ENCODE data around the gene LRRC7.

LRRC7 gene

GRCh38 chr1:69534829-69535228 is 32.9 kb upstream of the LRRC7 start:
- no peak overlapping the region for H3K4me3 ChIP-seq (ENCODE audit: low read length, poor library complexity, severe bottlenecking)
- H3K27me3 ChIP-seq (ENCODE audit: insufficient read depth, low read length, poor library complexity, severe bottlenecking), result no peaks in the 10 kb centered on the region
- TF ChIP-seq CTCF (conservative IDR thresholded peaks at IDR 0.05; ENCODE audit: low read length) (no peak), EZH2phosphoT487 (IDR thresholded peaks at IDR 0.05; ENCODE audit: borderline replicate concordance) (no peak)
- no peaks in the 10 kb centered on the region for H4K20me1 ChIP-seq (ENCODE audit: insufficient read depth, low read length, poor library complexity, severe bottlenecking)
- H3K79me2 ChIP-seq (ENCODE audit: insufficient read depth, low read length), result no peaks in the 10 kb centered on the region
- H3K4me1 ChIP-seq (ENCODE audit: insufficient read depth, low read length, poor library complexity, severe bottlenecking), result no peaks in the 10 kb centered on the region
- H3K4me2 ChIP-seq (ENCODE audit: low read depth, low read length, poor library complexity, severe bottlenecking), result no peak overlapping the region
- no peaks in the 10 kb centered on the region for H3K9me3 ChIP-seq (ENCODE audit: insufficient read depth, low read depth, low read length)
- no peak overlapping the region for H3K9ac ChIP-seq (ENCODE audit: low read depth, low read length, poor library complexity, severe bottlenecking)
- H3K9me2 ChIP-seq (replicated peaks; ENCODE audit: low read depth, low read length), result no peaks in the 10 kb centered on the region
- H2AFZ ChIP-seq (ENCODE audit: low read length), result no peak overlapping the region
- H3K36me3 ChIP-seq (ENCODE audit: insufficient read depth, low read length), result no peaks in the 10 kb centered on the region
- no peaks in the 10 kb centered on the region for H3F3A ChIP-seq (ENCODE audit: low read depth)

- Histone ChIP-seq H3K36me3 (ENCODE audit: insufficient read depth, low read length) (no peaks in the 10 kb centered on the region), H3K9me2 (replicated peaks; ENCODE audit: low read depth, low read length) (no peaks in the 10 kb centered on the region), H3K79me2 (ENCODE audit: insufficient read depth, low read length) (no peaks in the 10 kb centered on the region), H3K9me3 (ENCODE audit: insufficient read depth, low read depth, low read length) (no peaks in the 10 kb centered on the region), H3K4me1 (ENCODE audit: insufficient read depth, low read length, poor library complexity, severe bottlenecking) (no peaks in the 10 kb centered on the region), H3K4me2 (ENCODE audit: low read depth, low read length, poor library complexity, severe bottlenecking) (no peak overlapping the region), H3K4me3 (ENCODE audit: low read length, poor library complexity, severe bottlenecking) (no peak overlapping the region), H3F3A (ENCODE audit: low read depth) (no peaks in the 10 kb centered on the region), H4K20me1 (ENCODE audit: insufficient read depth, low read length, poor library complexity, severe bottlenecking) (no peaks in the 10 kb centered on the region), H3K9ac (ENCODE audit: low read depth, low read length, poor library complexity, severe bottlenecking) (no peak overlapping the region), H3K27me3 (ENCODE audit: insufficient read depth, low read length, poor library complexity, severe bottlenecking) (no peaks in the 10 kb centered on the region), H2AFZ (ENCODE audit: low read length) (no peak overlapping the region)
- TF ChIP-seq EZH2phosphoT487 (IDR thresholded peaks at IDR 0.05; ENCODE audit: borderline replicate concordance) (no peak), CTCF (conservative IDR thresholded peaks at IDR 0.05; ENCODE audit: low read length) (no peak)
Measured at GRCh38 chr1:69535490-69535889, 32.2 kb upstream of the LRRC7 start.

GRCh38 chr1:69540052-69540451 is 27.7 kb upstream of the LRRC7 start:
- no peak overlapping the region for H2AFZ ChIP-seq (ENCODE audit: low read length)
- H3F3A ChIP-seq (ENCODE audit: low read depth), result no peaks in the 10 kb centered on the region
- H3K4me3 ChIP-seq (ENCODE audit: low read length, poor library complexity, severe bottlenecking), result no peak overlapping the region
- no peaks in the 10 kb centered on the region for H3K27me3 ChIP-seq (ENCODE audit: insufficient read depth, low read length, poor library complexity, severe bottlenecking)
- H3K9me2 ChIP-seq (replicated peaks; ENCODE audit: low read depth, low read length), result no peaks in the 10 kb centered on the region
- TF ChIP-seq EZH2phosphoT487 (IDR thresholded peaks at IDR 0.05; ENCODE audit: borderline replicate concordance) (no peak), CTCF (conservative IDR thresholded peaks at IDR 0.05; ENCODE audit: low read length) (no peak)
- no peaks in the 10 kb centered on the region for H3K9me3 ChIP-seq (ENCODE audit: insufficient read depth, low read depth, low read length)
- no peaks in the 10 kb centered on the region for H3K79me2 ChIP-seq (ENCODE audit: insufficient read depth, low read length)
- H3K4me2 ChIP-seq (ENCODE audit: low read depth, low read length, poor library complexity, severe bottlenecking), result no peak overlapping the region
- H3K4me1 ChIP-seq (ENCODE audit: insufficient read depth, low read length, poor library complexity, severe bottlenecking), result no peaks in the 10 kb centered on the region
- H3K9ac ChIP-seq (ENCODE audit: low read depth, low read length, poor library complexity, severe bottlenecking), result no peak overlapping the region
- H4K20me1 ChIP-seq (ENCODE audit: insufficient read depth, low read length, poor library complexity, severe bottlenecking), result no peaks in the 10 kb centered on the region
- no peaks in the 10 kb centered on the region for H3K36me3 ChIP-seq (ENCODE audit: insufficient read depth, low read length)
